Liver (tissue), 3 donors: ENCODE data around the gene EGR2.

ENCODE experiments used
- EGR1 ChIP-seq, 2 donors: IDR thresholded peaks; 2 replicates each; pipeline ENCODE4 v1.6.1; 2016 to 2018; ENCODE audit warnings: antibody characterized with exemption in 2 of 2, low read depth in 2 of 2
- GABPA ChIP-seq, 2 donors: IDR thresholded peaks in 1 of 2; conservative IDR thresholded peaks in 1 of 2; 2 replicates each; pipeline ENCODE4 v1.6.1; 2016; ENCODE audit warnings: antibody characterized with exemption in 2 of 2, mild to moderate bottlenecking in 1 of 2, moderate library complexity in 1 of 2
- HNF4A ChIP-seq, 2 donors: conservative IDR thresholded peaks; 2 replicates each; pipeline ENCODE4 v1.6.1; 2016; ENCODE audit warnings: antibody characterized with exemption in 2 of 2, mild to moderate bottlenecking in 2 of 2
- JUND ChIP-seq, 2 donors: IDR thresholded peaks; 2 replicates each; pipeline ENCODE4 v1.6.1; 2016; ENCODE audit warnings: antibody characterized with exemption in 2 of 2
- NR2F2 ChIP-seq: IDR thresholded peaks from 2 replicates; pipeline ENCODE4 v1.6.1; 2016; ENCODE audit warnings: antibody characterized with exemption
- RAD21 ChIP-seq, 2 donors: IDR thresholded peaks; 2 replicates each; pipeline ENCODE4 v1.6.1; 2016; ENCODE audit warnings: antibody characterized with exemption in 2 of 2, mild to moderate bottlenecking in 2 of 2
- SP1 ChIP-seq: IDR thresholded peaks from 2 replicates; pipeline ENCODE4 v1.6.1; 2018; ENCODE audit warnings: antibody characterized with exemption, mild to moderate bottlenecking
- TAF1 ChIP-seq: conservative IDR thresholded peaks from 2 replicates; pipeline ENCODE4 v1.6.1; 2016; ENCODE audit warnings: antibody characterized with exemption, mild to moderate bottlenecking
- YY1 ChIP-seq: IDR thresholded peaks from 2 replicates; pipeline ENCODE4 v1.6.1; 2016; ENCODE audit warnings: antibody characterized with exemption, mild to moderate bottlenecking
- TF ChIP-seq, protein P1 (sequence below): fragments of 150-350 bp; IDR thresholded peaks from 2 replicates; pipeline ENCODE4 v1.5.1; 2017; ENCODE audit warnings: improper control_type of control experiment, low read depth, low read length; ENCODE audit not compliant: missing input control
- TF ChIP-seq, protein P2 (sequence below): IDR thresholded peaks from 2 replicates; pipeline ENCODE4 v1.6.1; 2016; ENCODE audit warnings: antibody characterized with exemption
- TF ChIP-seq, protein P3 (sequence below): IDR thresholded peaks from 2 replicates; pipeline ENCODE4 v1.6.1; 2016; ENCODE audit warnings: antibody characterized with exemption
- TF ChIP-seq, protein P4 (sequence below): IDR thresholded peaks from 2 replicates; pipeline ENCODE4 v1.6.1; 2016; ENCODE audit warnings: antibody characterized with exemption, mild to moderate bottlenecking
- TF ChIP-seq, protein P5 (sequence below): IDR thresholded peaks from 2 replicates; pipeline ENCODE4 v1.6.1; 2016; ENCODE audit warnings: antibody characterized with exemption
- donor health status: healthy.
- donor health status: healthy.

DNA sequence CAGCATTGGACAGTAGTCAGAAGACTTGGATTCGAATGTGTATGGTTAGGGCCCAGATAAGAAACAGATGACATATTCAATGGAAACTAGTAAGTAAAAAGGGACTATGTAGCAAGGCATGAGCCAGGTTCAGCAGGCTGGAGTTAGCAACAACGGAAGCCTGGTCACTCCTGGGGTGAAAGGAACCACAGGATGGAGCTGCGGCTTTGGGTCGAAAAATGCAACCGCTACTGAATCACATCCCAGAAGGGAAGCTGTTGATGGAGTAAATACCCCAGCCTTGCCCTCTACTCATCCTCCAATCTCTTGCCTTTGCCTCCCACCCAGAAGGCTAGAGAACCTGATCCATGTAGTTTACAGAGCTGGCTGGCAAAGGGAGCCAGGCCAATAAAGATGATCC lies 37.5 kb upstream of the EGR2 start:
- TF ChIP-seq HNF4A (conservative IDR thresholded peaks at IDR 0.05) (no peak), SP1 (no peak), YY1 (no peak), GABPA (IDR thresholded peaks at IDR 0.05 in 1 of 2, conservative IDR thresholded peaks at IDR 0.05 in 1 of 2) (no peak), JUND (IDR thresholded peaks at IDR 0.05) (no peak), EGR1 (IDR thresholded peaks at IDR 0.05; ENCODE audit: low read depth in 2 of 2) (no peak), NR2F2 (no peak), TAF1 (no peak), RAD21 (IDR thresholded peaks at IDR 0.05) (no peak)
- TF ChIP-seq, protein P1, sequence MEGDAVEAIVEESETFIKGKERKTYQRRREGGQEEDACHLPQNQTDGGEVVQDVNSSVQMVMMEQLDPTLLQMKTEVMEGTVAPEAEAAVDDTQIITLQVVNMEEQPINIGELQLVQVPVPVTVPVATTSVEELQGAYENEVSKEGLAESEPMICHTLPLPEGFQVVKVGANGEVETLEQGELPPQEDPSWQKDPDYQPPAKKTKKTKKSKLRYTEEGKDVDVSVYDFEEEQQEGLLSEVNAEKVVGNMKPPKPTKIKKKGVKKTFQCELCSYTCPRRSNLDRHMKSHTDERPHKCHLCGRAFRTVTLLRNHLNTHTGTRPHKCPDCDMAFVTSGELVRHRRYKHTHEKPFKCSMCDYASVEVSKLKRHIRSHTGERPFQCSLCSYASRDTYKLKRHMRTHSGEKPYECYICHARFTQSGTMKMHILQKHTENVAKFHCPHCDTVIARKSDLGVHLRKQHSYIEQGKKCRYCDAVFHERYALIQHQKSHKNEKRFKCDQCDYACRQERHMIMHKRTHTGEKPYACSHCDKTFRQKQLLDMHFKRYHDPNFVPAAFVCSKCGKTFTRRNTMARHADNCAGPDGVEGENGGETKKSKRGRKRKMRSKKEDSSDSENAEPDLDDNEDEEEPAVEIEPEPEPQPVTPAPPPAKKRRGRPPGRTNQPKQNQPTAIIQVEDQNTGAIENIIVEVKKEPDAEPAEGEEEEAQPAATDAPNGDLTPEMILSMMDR: no peak
- TF ChIP-seq, protein P2, sequence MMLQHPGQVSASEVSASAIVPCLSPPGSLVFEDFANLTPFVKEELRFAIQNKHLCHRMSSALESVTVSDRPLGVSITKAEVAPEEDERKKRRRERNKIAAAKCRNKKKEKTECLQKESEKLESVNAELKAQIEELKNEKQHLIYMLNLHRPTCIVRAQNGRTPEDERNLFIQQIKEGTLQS: no peak
- TF ChIP-seq, protein P3, sequence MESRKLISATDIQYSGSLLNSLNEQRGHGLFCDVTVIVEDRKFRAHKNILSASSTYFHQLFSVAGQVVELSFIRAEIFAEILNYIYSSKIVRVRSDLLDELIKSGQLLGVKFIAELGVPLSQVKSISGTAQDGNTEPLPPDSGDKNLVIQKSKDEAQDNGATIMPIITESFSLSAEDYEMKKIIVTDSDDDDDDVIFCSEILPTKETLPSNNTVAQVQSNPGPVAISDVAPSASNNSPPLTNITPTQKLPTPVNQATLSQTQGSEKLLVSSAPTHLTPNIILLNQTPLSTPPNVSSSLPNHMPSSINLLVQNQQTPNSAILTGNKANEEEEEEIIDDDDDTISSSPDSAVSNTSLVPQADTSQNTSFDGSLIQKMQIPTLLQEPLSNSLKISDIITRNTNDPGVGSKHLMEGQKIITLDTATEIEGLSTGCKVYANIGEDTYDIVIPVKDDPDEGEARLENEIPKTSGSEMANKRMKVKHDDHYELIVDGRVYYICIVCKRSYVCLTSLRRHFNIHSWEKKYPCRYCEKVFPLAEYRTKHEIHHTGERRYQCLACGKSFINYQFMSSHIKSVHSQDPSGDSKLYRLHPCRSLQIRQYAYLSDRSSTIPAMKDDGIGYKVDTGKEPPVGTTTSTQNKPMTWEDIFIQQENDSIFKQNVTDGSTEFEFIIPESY: no peak
- TF ChIP-seq, protein P4, sequence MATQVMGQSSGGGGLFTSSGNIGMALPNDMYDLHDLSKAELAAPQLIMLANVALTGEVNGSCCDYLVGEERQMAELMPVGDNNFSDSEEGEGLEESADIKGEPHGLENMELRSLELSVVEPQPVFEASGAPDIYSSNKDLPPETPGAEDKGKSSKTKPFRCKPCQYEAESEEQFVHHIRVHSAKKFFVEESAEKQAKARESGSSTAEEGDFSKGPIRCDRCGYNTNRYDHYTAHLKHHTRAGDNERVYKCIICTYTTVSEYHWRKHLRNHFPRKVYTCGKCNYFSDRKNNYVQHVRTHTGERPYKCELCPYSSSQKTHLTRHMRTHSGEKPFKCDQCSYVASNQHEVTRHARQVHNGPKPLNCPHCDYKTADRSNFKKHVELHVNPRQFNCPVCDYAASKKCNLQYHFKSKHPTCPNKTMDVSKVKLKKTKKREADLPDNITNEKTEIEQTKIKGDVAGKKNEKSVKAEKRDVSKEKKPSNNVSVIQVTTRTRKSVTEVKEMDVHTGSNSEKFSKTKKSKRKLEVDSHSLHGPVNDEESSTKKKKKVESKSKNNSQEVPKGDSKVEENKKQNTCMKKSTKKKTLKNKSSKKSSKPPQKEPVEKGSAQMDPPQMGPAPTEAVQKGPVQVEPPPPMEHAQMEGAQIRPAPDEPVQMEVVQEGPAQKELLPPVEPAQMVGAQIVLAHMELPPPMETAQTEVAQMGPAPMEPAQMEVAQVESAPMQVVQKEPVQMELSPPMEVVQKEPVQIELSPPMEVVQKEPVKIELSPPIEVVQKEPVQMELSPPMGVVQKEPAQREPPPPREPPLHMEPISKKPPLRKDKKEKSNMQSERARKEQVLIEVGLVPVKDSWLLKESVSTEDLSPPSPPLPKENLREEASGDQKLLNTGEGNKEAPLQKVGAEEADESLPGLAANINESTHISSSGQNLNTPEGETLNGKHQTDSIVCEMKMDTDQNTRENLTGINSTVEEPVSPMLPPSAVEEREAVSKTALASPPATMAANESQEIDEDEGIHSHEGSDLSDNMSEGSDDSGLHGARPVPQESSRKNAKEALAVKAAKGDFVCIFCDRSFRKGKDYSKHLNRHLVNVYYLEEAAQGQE: no peak
- TF ChIP-seq, protein P5, sequence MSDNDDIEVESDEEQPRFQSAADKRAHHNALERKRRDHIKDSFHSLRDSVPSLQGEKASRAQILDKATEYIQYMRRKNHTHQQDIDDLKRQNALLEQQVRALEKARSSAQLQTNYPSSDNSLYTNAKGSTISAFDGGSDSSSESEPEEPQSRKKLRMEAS: no peak
